Peyer's patch (tissue), 4 donors: Measurements from ENCODE around the gene THADA.

Experiments used
- CTCF ChIP-seq, 6 experiments: fragments of 450-650 bp in 4 of 6; fragments of 200-600 bp in 2 of 6; sonication (generic) in 1 of 6; IDR thresholded peaks; one replicate each; pipeline ENCODE4 v1.5.1; 2017 to 2019; ENCODE audit warnings: antibody characterized with exemption in 6 of 6, mild to moderate bottlenecking in 3 of 6, moderate library complexity in 1 of 6
- POLR2A ChIP-seq, 2 donors: fragments of 450-650 bp; IDR thresholded peaks; one replicate each; pipeline ENCODE4 v1.5.1; 2017; ENCODE audit warnings: antibody characterized with exemption in 2 of 2, mild to moderate bottlenecking in 2 of 2, moderate library complexity in 2 of 2

GRCh38 chr2:43324259-43325106 is 271.4 kb downstream of the THADA start:
- no peak for TF ChIP-seq CTCF (IDR thresholded peaks at IDR 0.05)
- no peak for TF ChIP-seq POLR2A (IDR thresholded peaks at IDR 0.05)
